HL-60 (cell line): ENCODE data around the gene NDUFS1.
"Not testable (repeated sequence)": the region's sequence is repeated elsewhere in the genome, so short reads cannot be mapped to it uniquely, and the experiment has no call there.

ENCODE experiments used
- DNase-seq, 2 experiments: peaks; one replicate each; pipeline ENCODE4 v3.0.0-alpha.2; 2010 to 2020; ENCODE audit warnings: low read depth in 1 of 2, low spot score in 1 of 2
- H3K27ac ChIP-seq: fragments of 250-450 bp; sonication (Bioruptor Pico); replicated peaks from 2 replicates; pipeline ENCODE4 v1.5.1; 2020; ENCODE audit warnings: mild to moderate bottlenecking, moderate library complexity
- H3K27me3 ChIP-seq: fragments of 250-450 bp; sonication (Bioruptor Pico); 2 replicates; pipeline ENCODE4 v1.5.1; 2021; ENCODE audit warnings: mild to moderate bottlenecking, moderate library complexity; ENCODE audit not compliant: insufficient read depth, poor library complexity, severe bottlenecking
- H3K4me3 ChIP-seq: replicated peaks from 2 replicates; pipeline ENCODE4 v1.5.1; 2011; ENCODE audit warnings: mild to moderate bottlenecking, control low read depth, low read length; ENCODE audit not compliant: insufficient read depth
- GABPA ChIP-seq: IDR thresholded peaks from 2 replicates; pipeline ENCODE4 v1.6.1; 2012; ENCODE audit warnings: low read depth
- POLR2AphosphoS5 ChIP-seq: IDR thresholded peaks from 2 replicates; pipeline ENCODE4 v1.6.1; 2012; ENCODE audit warnings: low read depth
- SPI1 ChIP-seq: IDR thresholded peaks from 2 replicates; pipeline ENCODE4 v1.6.1; 2012; ENCODE audit warnings: low read depth, mild to moderate bottlenecking, borderline replicate concordance
- TF ChIP-seq, protein P1 (sequence below): IDR thresholded peaks from 2 replicates; pipeline ENCODE4 v1.6.1; 2012; ENCODE audit warnings: low read depth; ENCODE audit not compliant: insufficient replicate concordance
- TF ChIP-seq, protein P2 (sequence below): IDR thresholded peaks from one replicate; pipeline ENCODE4 v1.5.1; 2011; ENCODE audit warnings: low read length, control low read depth, inconsistent platforms; ENCODE audit not compliant: insufficient read depth

The NDUFS1 gene

DNA sequence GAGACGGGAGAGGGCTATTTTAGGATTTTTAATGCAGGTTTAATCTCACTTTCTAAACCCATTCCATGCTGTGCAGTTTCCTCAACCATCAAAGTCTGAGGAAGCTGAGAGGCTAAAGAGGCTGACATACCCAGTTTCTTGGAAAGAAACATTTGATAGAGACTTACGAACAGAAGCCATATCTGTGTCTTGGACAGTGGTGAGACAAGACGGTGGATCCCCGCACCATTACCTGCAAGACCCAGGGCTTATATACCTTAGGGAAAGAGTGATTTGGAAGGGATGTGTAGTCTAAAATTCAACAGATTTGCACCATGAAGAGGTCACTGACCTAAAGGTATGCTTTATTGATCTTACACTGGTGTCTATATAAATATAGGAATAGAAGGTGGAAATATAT is 13.9 kb upstream of the NDUFS1 start:
- Histone ChIP-seq H3K27me3 (no peaks in the 10 kb centered on the region), H3K27ac (no peak overlapping the region), H3K4me3 (no peak overlapping the region)
- no peak for DNase-seq
- TF ChIP-seq SPI1 (no peak), GABPA (no peak), POLR2AphosphoS5 (no peak)
- TF ChIP-seq, protein P1, sequence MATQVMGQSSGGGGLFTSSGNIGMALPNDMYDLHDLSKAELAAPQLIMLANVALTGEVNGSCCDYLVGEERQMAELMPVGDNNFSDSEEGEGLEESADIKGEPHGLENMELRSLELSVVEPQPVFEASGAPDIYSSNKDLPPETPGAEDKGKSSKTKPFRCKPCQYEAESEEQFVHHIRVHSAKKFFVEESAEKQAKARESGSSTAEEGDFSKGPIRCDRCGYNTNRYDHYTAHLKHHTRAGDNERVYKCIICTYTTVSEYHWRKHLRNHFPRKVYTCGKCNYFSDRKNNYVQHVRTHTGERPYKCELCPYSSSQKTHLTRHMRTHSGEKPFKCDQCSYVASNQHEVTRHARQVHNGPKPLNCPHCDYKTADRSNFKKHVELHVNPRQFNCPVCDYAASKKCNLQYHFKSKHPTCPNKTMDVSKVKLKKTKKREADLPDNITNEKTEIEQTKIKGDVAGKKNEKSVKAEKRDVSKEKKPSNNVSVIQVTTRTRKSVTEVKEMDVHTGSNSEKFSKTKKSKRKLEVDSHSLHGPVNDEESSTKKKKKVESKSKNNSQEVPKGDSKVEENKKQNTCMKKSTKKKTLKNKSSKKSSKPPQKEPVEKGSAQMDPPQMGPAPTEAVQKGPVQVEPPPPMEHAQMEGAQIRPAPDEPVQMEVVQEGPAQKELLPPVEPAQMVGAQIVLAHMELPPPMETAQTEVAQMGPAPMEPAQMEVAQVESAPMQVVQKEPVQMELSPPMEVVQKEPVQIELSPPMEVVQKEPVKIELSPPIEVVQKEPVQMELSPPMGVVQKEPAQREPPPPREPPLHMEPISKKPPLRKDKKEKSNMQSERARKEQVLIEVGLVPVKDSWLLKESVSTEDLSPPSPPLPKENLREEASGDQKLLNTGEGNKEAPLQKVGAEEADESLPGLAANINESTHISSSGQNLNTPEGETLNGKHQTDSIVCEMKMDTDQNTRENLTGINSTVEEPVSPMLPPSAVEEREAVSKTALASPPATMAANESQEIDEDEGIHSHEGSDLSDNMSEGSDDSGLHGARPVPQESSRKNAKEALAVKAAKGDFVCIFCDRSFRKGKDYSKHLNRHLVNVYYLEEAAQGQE = no peak
- TF ChIP-seq, protein P2, sequence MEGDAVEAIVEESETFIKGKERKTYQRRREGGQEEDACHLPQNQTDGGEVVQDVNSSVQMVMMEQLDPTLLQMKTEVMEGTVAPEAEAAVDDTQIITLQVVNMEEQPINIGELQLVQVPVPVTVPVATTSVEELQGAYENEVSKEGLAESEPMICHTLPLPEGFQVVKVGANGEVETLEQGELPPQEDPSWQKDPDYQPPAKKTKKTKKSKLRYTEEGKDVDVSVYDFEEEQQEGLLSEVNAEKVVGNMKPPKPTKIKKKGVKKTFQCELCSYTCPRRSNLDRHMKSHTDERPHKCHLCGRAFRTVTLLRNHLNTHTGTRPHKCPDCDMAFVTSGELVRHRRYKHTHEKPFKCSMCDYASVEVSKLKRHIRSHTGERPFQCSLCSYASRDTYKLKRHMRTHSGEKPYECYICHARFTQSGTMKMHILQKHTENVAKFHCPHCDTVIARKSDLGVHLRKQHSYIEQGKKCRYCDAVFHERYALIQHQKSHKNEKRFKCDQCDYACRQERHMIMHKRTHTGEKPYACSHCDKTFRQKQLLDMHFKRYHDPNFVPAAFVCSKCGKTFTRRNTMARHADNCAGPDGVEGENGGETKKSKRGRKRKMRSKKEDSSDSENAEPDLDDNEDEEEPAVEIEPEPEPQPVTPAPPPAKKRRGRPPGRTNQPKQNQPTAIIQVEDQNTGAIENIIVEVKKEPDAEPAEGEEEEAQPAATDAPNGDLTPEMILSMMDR = no peak

DNA sequence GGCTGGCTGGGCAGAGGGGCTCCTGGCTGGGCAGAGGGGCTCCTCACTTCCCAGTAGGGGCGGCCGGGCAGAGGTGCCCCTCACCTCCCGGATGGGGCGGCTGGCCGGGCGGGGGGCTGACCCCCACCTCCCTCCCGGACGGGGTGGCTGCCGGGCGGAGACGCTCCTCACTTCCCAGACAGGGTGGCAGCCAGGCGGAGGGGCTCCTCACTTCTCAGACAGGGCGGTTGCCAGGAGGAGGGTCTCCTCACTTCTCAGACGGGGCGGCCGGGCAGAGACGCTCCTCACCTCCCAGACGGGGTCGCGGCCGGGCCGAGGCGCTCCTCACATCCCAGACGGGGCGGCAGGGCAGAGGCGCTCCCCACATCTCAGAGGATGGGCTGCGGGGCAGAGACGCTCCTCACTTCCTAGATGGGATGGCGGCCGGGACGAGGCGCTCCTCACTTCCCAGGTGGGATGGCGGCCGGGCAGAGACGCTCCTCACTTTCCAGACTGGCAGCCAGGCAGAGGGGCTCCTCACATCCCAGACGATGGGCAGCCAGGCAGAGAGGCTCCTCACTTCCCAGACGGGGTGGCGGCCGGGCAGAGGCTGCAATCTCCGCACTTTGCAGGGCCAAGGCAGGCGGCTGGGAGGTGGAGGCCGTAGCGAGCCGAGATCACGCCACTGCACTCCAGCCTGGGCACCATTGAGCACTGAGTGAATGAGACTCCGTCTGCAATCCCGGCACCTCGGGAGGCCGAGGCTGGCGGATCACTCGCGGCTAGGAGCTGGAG is 12.6 kb upstream of the NDUFS1 start:
- DNase-seq, H3K4me3 ChIP-seq, H3K27me3 ChIP-seq, H3K27ac ChIP-seq: not testable (repeated sequence)

DNA sequence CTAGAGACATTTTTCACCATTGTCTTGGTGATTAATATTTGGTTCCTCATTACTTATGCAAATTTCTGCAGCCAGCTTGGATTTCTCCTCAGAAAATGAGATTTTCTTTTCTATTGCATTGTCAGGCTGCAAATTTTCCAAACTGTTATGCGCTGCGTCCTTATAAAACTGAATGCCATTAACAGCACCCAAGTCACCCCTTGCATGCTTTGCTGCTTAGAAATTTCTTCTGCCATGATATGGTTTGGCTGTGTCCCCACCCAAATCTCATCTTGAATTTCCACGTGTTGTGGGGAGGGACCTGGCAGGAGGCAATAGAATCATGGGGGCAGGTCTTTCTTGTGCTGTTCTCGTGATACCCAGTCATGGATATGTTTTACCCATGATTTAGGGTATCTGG is 9.0 kb upstream of the NDUFS1 start:
- not testable (repeated sequence) for H3K27me3 ChIP-seq, H3K4me3 ChIP-seq, DNase-seq, H3K27ac ChIP-seq

DNA sequence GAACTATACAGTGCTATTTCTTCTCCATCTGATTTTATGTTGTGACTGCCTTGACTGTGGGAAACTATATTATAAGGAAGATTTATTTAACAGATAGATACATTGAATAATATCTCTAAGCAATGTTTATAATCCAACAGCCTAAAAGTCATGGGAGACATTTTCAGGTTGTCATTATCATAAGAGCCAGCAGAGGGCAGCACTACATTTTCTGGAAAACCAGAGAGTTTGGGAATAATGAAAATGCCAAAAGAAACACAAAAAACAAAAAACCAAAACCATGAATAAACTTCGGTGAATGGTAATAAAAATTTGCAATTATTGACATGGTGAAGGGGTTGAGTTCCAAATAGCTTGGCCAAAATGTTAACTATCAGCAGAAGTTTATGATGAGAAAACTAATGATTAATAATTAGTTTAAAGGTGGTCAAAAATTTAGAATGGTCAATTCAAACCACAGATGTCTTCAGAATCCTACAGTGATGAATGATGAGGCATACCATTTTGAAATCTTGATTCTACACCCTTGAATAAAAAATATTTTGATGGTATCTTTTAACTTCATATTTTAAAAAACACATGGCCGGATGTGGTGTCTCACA is 5.1 kb upstream of the NDUFS1 start:
- no peaks in the 10 kb centered on the region for H3K27me3 ChIP-seq
- H3K27ac ChIP-seq = no peak overlapping the region
- no peak overlapping the region for H3K4me3 ChIP-seq
- TF ChIP-seq, protein P2 = no peak
- TF ChIP-seq SPI1 = no peak
- TF ChIP-seq POLR2AphosphoS5 = no peak
- no peak for TF ChIP-seq GABPA
- TF ChIP-seq, protein P1 = no peak
- DNase-seq = no peak
